T-helper 1 cell treated with Interleukin-12 subunit alpha and Interleukin-12 subunit beta and Interleukin-4 antibody, amounts not matched to agents 30 ng/mL and 1 ng/mL, for 36 hours (primary cell): Measurements from ENCODE around the gene TYMP. TPM values are rescaled to one million over a fixed set of nuclear protein-coding genes. Genes with fewer than 3 reads are reported as not detected.

ENCODE experiments used
- intact Hi-C: fragments of 100-400 bp; cut with micrococcal nuclease; formaldehyde crosslinking; loops from one replicate; pipeline ENCODE4 v1.15.1; 2024
- total RNA-seq: library from RNA; stranded (reverse); gene quantifications from 2 replicates; pipeline ENCODE4 v1.2.3, GENCODE V29; 2022

The TYMP gene
- total RNA-seq, 1 donor from 2014 or later, result 173 TPM

GRCh38 chr22:50488006-50488677, 41.7 kb downstream of the TYMP start:
- intact Hi-C loops, result no loop called here

DNA sequence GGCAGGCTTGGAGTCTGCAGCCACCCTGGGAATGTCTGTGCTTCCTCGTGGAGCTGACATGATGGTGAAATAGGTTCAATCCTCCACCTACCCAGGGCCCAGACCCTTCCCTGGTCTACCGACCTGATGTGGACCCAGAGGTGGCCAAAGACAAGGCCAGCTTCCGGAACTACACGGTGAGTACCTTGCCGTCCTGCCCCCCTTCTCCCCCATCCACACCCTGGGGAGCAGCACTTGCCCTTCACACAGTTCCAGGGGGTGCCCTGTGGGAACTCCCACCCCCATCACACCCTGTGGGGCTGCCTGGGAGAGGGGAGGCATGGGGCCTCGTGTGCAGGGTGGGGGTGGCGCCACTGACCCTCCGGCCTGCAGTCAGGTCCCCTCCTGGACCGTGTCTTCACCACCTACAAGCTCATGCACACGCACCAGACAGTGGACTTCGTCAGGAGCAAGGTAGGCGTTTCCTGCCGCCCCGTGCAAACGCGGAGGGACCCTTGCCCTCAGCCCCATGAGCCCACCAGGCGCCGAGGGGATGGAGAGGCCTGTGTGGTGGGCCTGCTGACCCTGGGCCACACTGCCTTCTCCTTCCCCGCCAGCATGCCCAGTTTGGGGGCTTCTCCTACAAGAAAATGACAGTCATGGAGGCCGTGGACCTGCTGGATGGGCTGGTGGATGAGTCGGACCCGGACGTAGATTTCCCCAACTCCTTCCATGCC, 42.4 kb downstream of the TYMP start:
- intact Hi-C loops, result no loop called here

DNA sequence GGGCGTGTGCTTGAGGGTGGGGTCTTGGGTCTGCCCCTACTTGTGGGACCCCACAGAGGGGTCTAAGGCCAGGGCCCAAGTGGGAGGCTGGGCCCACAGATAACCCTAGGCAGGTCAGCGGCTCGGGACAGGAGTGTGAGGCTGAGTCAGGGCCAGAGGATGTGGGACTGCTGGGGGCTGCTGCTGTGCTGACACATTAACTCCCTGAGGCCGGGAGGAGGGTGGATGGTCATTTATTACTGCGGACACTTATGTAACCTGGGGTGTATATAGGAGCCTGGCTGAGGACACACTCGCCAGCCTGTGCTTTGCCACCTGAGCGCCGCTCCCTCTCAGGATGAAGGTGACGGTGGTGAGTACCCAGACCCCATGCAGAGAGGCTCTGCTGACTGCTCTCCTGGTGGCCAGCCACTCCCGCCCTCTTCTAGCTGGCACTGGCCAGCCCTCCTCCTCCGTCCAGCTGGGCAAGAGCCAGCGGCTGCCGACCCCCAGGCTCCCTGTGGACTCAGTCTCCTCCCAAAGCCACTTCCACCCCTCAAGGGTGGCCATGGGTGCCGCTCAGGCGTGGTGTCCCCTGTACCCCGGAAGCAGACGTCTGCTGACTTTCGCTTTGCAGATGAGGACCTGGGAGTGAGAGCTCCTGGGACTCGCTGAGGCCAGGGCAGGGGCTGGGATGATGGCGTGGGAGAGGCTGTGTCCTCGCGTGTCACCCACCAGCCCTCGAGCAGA, 43.1 kb downstream of the TYMP start, which contains the start of gene MIOX:
MIOX (plus strand) TSS at position 299 of the 729 bp plus-strand sequence; CDS start at position 338, 39 bp downstream.
- intact Hi-C loops, result no loop called here

GRCh38 chr22:50485221-50486131, 44.3 kb downstream of the TYMP start:
- intact Hi-C loops, result no loop called here

GRCh38 chr22:50483977-50484853, 45.6 kb downstream of the TYMP start:
- intact Hi-C loops, result no loop called here

DNA sequence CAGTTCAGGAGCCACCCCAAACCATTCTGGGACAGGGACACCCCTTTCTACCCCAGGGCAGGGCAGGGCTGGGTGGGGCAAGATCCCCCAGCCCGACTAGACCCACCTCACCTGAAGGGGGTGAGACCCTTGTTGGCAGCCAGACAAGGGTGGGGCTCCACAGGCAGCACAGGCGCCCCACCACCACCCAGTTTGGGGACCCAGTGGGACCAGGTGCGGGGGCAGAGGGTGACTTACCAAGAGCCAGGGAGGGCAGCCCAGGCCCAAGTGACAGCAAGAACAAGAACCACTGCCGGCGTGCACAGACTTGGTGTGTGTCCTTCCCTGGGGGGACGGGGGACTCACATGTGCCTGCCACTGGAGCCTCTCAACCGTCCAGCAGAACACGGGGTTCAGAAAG, 46.3 kb downstream of the TYMP start:
- intact Hi-C loops, result no loop called here

- intact Hi-C loops, result no loop called here
Observed at GRCh38 chr22:50483106-50483505, 46.7 kb downstream of the TYMP start.

GRCh38 chr22:50482107-50483074, 47.4 kb downstream of the TYMP start:
- intact Hi-C loops, result no loop called here

GRCh38 chr22:50481440-50482106, 48.2 kb downstream of the TYMP start, which contains the start of gene ADM2:
TSS of gene ADM2 (plus strand) at chr22:50481543. CDS start at chr22:50481848, 305 bp downstream.
- intact Hi-C loops, result no loop called here

- intact Hi-C loops, result no loop called here
Observed at GRCh38 chr22:50481045-50481439, 48.8 kb downstream of the TYMP start.

DNA sequence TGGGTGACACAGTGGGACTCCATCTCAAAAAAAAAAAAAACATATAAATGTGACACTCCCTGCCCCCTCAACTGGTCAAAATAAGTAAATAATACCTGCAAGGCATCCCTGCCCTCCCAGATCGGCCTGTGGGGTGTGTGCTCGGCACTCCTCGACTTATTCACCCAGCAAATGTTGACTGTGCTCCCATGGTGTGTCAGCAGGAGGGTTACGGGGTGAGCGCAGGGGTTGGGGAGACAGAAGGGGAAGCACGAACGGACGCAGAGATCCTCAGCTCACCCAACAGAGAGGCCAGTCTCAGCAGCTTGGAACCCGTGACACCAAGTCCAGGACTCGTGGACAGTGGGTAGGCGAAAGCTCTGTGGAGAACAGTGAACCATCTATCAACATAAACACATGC, 50.1 kb downstream of the TYMP start:
- intact Hi-C loops, result loop anchor here (10.0 kb wide), 1 partner anchor 625 kb away; the partner anchor contains the start of gene ZBED4

- intact Hi-C loops, result loop anchor here (10.0 kb wide), 1 partner anchor 623 kb away; the partner anchor contains the start of gene ZBED4
Observed at GRCh38 chr22:50477923-50478322, 51.9 kb downstream of the TYMP start.

- intact Hi-C loops, result loop anchor here (10.0 kb wide), 1 partner anchor 622 kb away; the partner anchor contains the start of gene ZBED4
Observed at GRCh38 chr22:50476868-50477267, 52.9 kb downstream of the TYMP start.

Other genes starting within 250 kb of the TYMP start
- 18.3 and 20.8 TPM in 2 replicates for gene PLXNB2, start 222.4 kb downstream of the TYMP start, total RNA-seq
- 2.8 and 2.9 TPM in 2 replicates for gene DENND6B, start 203.0 kb downstream of the TYMP start, total RNA-seq
- gene PPP6R2, start 186.7 kb downstream of the TYMP start, total RNA-seq, result 60.8 and 64.6 TPM in 2 replicates
- gene SBF1, start 55.0 kb downstream of the TYMP start, total RNA-seq, result 175 and 181 TPM in 2 replicates
- 4.5 and 6.2 TPM in 2 replicates for gene ADM2, start 48.5 kb downstream of the TYMP start, total RNA-seq
- 0.32 TPM in 1 of 2 replicates, not detected in the other for gene MIOX, start 43.2 kb downstream of the TYMP start, total RNA-seq
- gene LMF2, start 22.3 kb downstream of the TYMP start, total RNA-seq, result 124 and 136 TPM in 2 replicates
- gene NCAPH2, start 21.8 kb downstream of the TYMP start, total RNA-seq, result 97.5 and 104 TPM in 2 replicates
- gene SCO2, start 4.4 kb downstream of the TYMP start, total RNA-seq, result 9.5 and 11.0 TPM in 2 replicates
- 12.6 and 13.8 TPM in 2 replicates for gene KLHDC7B, start 15.9 kb upstream of the TYMP start, total RNA-seq
- gene SYCE3, start 32.9 kb upstream of the TYMP start, total RNA-seq, result not detected in 2 replicates
- gene CPT1B, start 48.4 kb upstream of the TYMP start, total RNA-seq, result 104 and 114 TPM in 2 replicates
- 132 and 137 TPM in 2 replicates for gene CHKB, start 52.8 kb upstream of the TYMP start, total RNA-seq
- gene MAPK8IP2, start 70.8 kb upstream of the TYMP start, total RNA-seq, result 0.17 and 0.32 TPM in 2 replicates
- 60.6 and 67.0 TPM in 2 replicates for gene ARSA, start 98.1 kb upstream of the TYMP start, total RNA-seq
- not detected in 2 replicates for gene SHANK3, start 142.8 kb upstream of the TYMP start, total RNA-seq
- not detected in 2 replicates for gene ACR, start 208.2 kb upstream of the TYMP start, total RNA-seq